Measurements from ENCODE around the gene RC3H1.
"Not testable (repeated sequence)": the region's sequence is repeated elsewhere in the genome, so short reads cannot be mapped to it uniquely, and the experiment has no call there.

DNA sequence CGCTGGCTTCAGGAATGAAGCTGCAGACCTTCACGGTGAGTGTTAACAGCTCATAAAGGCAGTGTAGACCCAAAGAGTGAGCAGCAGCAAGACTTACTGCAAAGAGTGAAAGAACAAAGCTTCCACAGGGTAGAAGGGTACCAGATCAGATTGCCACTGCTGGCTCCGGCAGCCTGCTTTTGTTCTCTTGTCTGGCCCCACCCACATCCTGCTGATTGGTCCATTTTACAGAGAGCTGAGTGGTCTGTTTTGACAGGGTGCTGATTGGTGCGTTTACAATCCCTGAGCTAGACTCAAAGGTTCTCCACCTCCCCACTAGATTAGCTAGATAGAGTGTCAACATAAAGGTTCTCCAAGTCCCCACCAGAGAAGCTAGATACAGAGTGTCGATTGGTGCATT lies 33.6 kb upstream of the RC3H1 start:
- TF ChIP-seq, protein P1, sequence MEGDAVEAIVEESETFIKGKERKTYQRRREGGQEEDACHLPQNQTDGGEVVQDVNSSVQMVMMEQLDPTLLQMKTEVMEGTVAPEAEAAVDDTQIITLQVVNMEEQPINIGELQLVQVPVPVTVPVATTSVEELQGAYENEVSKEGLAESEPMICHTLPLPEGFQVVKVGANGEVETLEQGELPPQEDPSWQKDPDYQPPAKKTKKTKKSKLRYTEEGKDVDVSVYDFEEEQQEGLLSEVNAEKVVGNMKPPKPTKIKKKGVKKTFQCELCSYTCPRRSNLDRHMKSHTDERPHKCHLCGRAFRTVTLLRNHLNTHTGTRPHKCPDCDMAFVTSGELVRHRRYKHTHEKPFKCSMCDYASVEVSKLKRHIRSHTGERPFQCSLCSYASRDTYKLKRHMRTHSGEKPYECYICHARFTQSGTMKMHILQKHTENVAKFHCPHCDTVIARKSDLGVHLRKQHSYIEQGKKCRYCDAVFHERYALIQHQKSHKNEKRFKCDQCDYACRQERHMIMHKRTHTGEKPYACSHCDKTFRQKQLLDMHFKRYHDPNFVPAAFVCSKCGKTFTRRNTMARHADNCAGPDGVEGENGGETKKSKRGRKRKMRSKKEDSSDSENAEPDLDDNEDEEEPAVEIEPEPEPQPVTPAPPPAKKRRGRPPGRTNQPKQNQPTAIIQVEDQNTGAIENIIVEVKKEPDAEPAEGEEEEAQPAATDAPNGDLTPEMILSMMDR (IDR thresholded peaks at IDR 0.05), result not testable (repeated sequence)
- TF ChIP-seq POLR2AphosphoS5, POLR2A, EP300 (IDR thresholded peaks at IDR 0.05): not testable (repeated sequence)

All from upper lobe of left lung (tissue), 4 donors.